ENCODE data around the gene AJM1. TPM values are rescaled to one million over a fixed set of nuclear protein-coding genes. Genes with fewer than 3 reads are reported as not detected.

AJM1 gene
- total RNA-seq, 1 donor from 2014 or later, result not detected

DNA sequence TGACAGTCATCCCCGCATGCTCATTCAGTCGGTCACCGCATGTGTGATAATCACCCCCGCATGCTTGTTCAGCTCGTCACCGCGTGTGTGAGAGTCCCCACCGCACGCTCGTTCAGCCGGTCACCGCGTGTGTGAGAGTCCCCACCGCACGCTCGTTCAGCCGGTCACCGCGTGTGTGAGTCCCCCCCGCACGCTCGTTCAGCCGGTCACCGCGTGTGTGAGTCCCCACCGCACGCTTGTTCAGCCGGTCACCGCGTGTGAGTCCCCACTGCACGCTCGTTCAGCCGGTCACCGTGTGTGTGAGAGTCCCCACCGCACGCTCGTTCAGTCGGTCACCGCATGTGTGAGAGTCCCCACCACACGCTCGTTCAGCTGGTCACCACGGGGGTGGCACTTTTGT, 47.6 kb downstream of the AJM1 start:
- TF ChIP-seq, protein P1, sequence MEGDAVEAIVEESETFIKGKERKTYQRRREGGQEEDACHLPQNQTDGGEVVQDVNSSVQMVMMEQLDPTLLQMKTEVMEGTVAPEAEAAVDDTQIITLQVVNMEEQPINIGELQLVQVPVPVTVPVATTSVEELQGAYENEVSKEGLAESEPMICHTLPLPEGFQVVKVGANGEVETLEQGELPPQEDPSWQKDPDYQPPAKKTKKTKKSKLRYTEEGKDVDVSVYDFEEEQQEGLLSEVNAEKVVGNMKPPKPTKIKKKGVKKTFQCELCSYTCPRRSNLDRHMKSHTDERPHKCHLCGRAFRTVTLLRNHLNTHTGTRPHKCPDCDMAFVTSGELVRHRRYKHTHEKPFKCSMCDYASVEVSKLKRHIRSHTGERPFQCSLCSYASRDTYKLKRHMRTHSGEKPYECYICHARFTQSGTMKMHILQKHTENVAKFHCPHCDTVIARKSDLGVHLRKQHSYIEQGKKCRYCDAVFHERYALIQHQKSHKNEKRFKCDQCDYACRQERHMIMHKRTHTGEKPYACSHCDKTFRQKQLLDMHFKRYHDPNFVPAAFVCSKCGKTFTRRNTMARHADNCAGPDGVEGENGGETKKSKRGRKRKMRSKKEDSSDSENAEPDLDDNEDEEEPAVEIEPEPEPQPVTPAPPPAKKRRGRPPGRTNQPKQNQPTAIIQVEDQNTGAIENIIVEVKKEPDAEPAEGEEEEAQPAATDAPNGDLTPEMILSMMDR (IDR thresholded peaks at IDR 0.05), result no peak
- TF ChIP-seq EZH2phosphoT487 (IDR thresholded peaks at IDR 0.05) (no peak), EZH2 (IDR thresholded peaks at IDR 0.05) (no peak)
- no peak overlapping the region for H3K4me2 ChIP-seq
- no peak overlapping the region for H2AFZ ChIP-seq (replicated peaks)
- H3K27me3 ChIP-seq, result no peaks in the 10 kb centered on the region
- peaks cover 88% of the 10 kb centered on the region for H3K79me2 ChIP-seq (ENCODE audit: low read depth)
- H3K4me3 ChIP-seq, result no peak overlapping the region
- peaks cover 11% of the 10 kb centered on the region for H3K4me1 ChIP-seq
- H3K36me3 Mint-ChIP-seq, result peaks cover 8% of the 10 kb centered on the region
- no peak overlapping the region for H3K9ac ChIP-seq
- peaks cover 65% of the 10 kb centered on the region for H4K20me1 ChIP-seq (ENCODE audit: low read depth)
- H3K27me3 Mint-ChIP-seq (ENCODE audit: insufficient read depth, low read depth), result no peaks in the 10 kb centered on the region
- H3K4me3 Mint-ChIP-seq, result no peak overlapping the region
- DNase-seq (ENCODE audit: low spot score), result no peak
- H3K9me3 Mint-ChIP-seq, result no peaks in the 10 kb centered on the region
- peaks cover 7% of the 10 kb centered on the region for H3K4me1 Mint-ChIP-seq
- no peak overlapping the region for H3K27ac Mint-ChIP-seq
- H3K27ac ChIP-seq, result no peak overlapping the region
- H3K9me3 ChIP-seq (ENCODE audit: low read depth), result no peaks in the 10 kb centered on the region
- H3K36me3 ChIP-seq, result no peaks in the 10 kb centered on the region
- H3F3A ChIP-seq (ENCODE audit: low read depth), result peaks cover 4% of the 10 kb centered on the region

DNA sequence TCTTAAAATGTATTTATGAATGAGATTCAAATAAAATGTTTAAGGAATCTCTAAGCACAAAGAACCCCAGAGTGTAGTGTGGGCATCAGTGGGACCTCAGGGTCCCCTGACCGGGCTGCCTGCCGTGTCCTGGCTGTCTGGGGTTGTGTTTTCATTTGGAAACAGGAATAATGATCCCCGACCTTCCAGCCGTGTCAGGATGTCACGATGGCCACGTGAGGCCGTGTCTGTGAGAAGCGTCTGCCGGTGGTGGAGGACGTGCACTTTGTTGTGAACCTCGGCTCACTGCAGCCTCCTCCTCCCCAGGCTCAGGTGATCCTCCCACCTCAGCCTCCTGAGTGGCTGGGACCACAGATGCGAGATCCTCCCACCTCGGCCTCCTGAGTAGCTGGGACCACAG, 48.4 kb downstream of the AJM1 start:
- Histone ChIP-seq H4K20me1 (ENCODE audit: low read depth) (peaks cover 73% of the 10 kb centered on the region), H3K4me2 (no peak overlapping the region), H3K9me3 (ENCODE audit: low read depth) (no peaks in the 10 kb centered on the region), H3K9ac (no peak overlapping the region), H3F3A (ENCODE audit: low read depth) (no peaks in the 10 kb centered on the region), H3K36me3 (no peaks in the 10 kb centered on the region), H3K27me3 (no peaks in the 10 kb centered on the region), H3K4me1 (peaks cover 8% of the 10 kb centered on the region), H2AFZ (replicated peaks) (no peak overlapping the region), H3K4me3 (no peak overlapping the region), H3K27ac (no peak overlapping the region), H3K79me2 (ENCODE audit: low read depth) (peaks cover 91% of the 10 kb centered on the region)
- H3K4me3 Mint-ChIP-seq, result no peak overlapping the region
- H3K27ac Mint-ChIP-seq, result no peak overlapping the region
- H3K4me1 Mint-ChIP-seq, result peaks cover 7% of the 10 kb centered on the region
- TF ChIP-seq EZH2 (IDR thresholded peaks at IDR 0.05) (no peak), EZH2phosphoT487 (IDR thresholded peaks at IDR 0.05) (no peak)
- TF ChIP-seq, protein P1 (IDR thresholded peaks at IDR 0.05), result no peak
- H3K9me3 Mint-ChIP-seq, result no peaks in the 10 kb centered on the region
- H3K27me3 Mint-ChIP-seq (ENCODE audit: insufficient read depth, low read depth), result no peaks in the 10 kb centered on the region
- no peak for DNase-seq (ENCODE audit: low spot score)
- peaks cover 8% of the 10 kb centered on the region for H3K36me3 Mint-ChIP-seq

Small RNA genes lying within 50 kb of the gene (microRNA-seq; reads per million reads assigned to microRNA genes)
- gene MIR4292 (not detected), gene MIR4479 (not detected)

Small RNA genes lying within 50 kb of the gene (small RNA-seq; reads per million reads assigned to genes)
- gene AL355987.2, result not detected
- not detected for gene MIR4292
- gene MIR4479, result not detected

Other genes starting within 250 kb of the AJM1 start
- gene EGFL7, start 179.6 kb upstream of the AJM1 start, total RNA-seq (ENCODE audit: low replicate concordance), result 16.5 and 47.4 TPM in 2 replicates
- 2.4 and 3.4 TPM in 2 replicates for gene AGPAT2, start 155.0 kb upstream of the AJM1 start, total RNA-seq (ENCODE audit: low replicate concordance)
- 11.8 and 52.8 TPM in 2 replicates for gene DIPK1B, start 129.9 kb upstream of the AJM1 start, total RNA-seq (ENCODE audit: low replicate concordance)
- gene LCN10, start 99.5 kb upstream of the AJM1 start, total RNA-seq (ENCODE audit: low replicate concordance), result not detected in 2 replicates
- gene LCN6, start 94.0 kb upstream of the AJM1 start, total RNA-seq (ENCODE audit: low replicate concordance), result not detected in 2 replicates
- not detected in 2 replicates for gene LCN8, start 84.2 kb upstream of the AJM1 start, total RNA-seq (ENCODE audit: low replicate concordance)
- gene LCN15, start 78.0 kb upstream of the AJM1 start, total RNA-seq (ENCODE audit: low replicate concordance), result not detected in 2 replicates
- gene TMEM141, start 51.1 kb upstream of the AJM1 start, total RNA-seq (ENCODE audit: low replicate concordance), result 19.9 and 46.8 TPM in 2 replicates
- gene CCDC183, start 46.1 kb upstream of the AJM1 start, total RNA-seq (ENCODE audit: low replicate concordance), result 0.84 and 2.1 TPM in 2 replicates
- gene RABL6, start 34.5 kb upstream of the AJM1 start, total RNA-seq (ENCODE audit: low replicate concordance), result 71.2 and 148 TPM in 2 replicates
- gene PHPT1, start 6.9 kb downstream of the AJM1 start, total RNA-seq (ENCODE audit: low replicate concordance), result 58.8 and 110 TPM in 2 replicates
- 2.6 and 8.3 TPM in 2 replicates for gene MAMDC4, start 9.9 kb downstream of the AJM1 start, total RNA-seq (ENCODE audit: low replicate concordance)
- gene EDF1, start 23.8 kb downstream of the AJM1 start, total RNA-seq (ENCODE audit: low replicate concordance), result 269 and 293 TPM in 2 replicates
- gene TRAF2, start 44.0 kb downstream of the AJM1 start, total RNA-seq (ENCODE audit: low replicate concordance), result 16.1 and 33.9 TPM in 2 replicates
- gene FBXW5, start 102.3 kb downstream of the AJM1 start, total RNA-seq (ENCODE audit: low replicate concordance), result 21.5 and 85.1 TPM in 2 replicates
- not detected in 2 replicates for gene C8G, start 102.8 kb downstream of the AJM1 start, total RNA-seq (ENCODE audit: low replicate concordance)
- gene LCN12, start 109.8 kb downstream of the AJM1 start, total RNA-seq (ENCODE audit: low replicate concordance), result 0.19 TPM in 1 of 2 replicates, not detected in the other
- not detected in 2 replicates for gene PTGDS, start 135.0 kb downstream of the AJM1 start, total RNA-seq (ENCODE audit: low replicate concordance)
- gene LCNL1, start 140.5 kb downstream of the AJM1 start, total RNA-seq (ENCODE audit: low replicate concordance), result 0.09 TPM in 1 of 2 replicates, not detected in the other
- gene PAXX, start 149.9 kb downstream of the AJM1 start, total RNA-seq (ENCODE audit: low replicate concordance), result 31.5 and 79.6 TPM in 2 replicates
- not detected in 2 replicates for gene CLIC3, start 154.1 kb downstream of the AJM1 start, total RNA-seq (ENCODE audit: low replicate concordance)
- 2.7 and 19.7 TPM in 2 replicates for gene ABCA2, start 185.8 kb downstream of the AJM1 start, total RNA-seq (ENCODE audit: low replicate concordance)
- not detected in 2 replicates for gene FUT7, start 189.6 kb downstream of the AJM1 start, total RNA-seq (ENCODE audit: low replicate concordance)
- gene NPDC1, start 203.7 kb downstream of the AJM1 start, total RNA-seq (ENCODE audit: low replicate concordance), result 3.8 and 31.3 TPM in 2 replicates
- not detected in 2 replicates for gene ENTPD2, start 211.6 kb downstream of the AJM1 start, total RNA-seq (ENCODE audit: low replicate concordance)
- 5.7 and 27.7 TPM in 2 replicates for gene SAPCD2, start 228.1 kb downstream of the AJM1 start, total RNA-seq (ENCODE audit: low replicate concordance)
- 0.12 and 0.51 TPM in 2 replicates for gene UAP1L1, start 235.0 kb downstream of the AJM1 start, total RNA-seq (ENCODE audit: low replicate concordance)
- gene MAN1B1, start 244.5 kb downstream of the AJM1 start, total RNA-seq (ENCODE audit: low replicate concordance), result 24.6 and 43.5 TPM in 2 replicates